ENCODE results near the gene SMURF1.

GRCh38 chr7:99094401-99094800 lies 49.5 kb downstream of the SMURF1 start:
- no peak for TF ChIP-seq POLR2A (IDR thresholded peaks at IDR 0.05)
- no peak for TF ChIP-seq POLR2AphosphoS5 (IDR thresholded peaks at IDR 0.05)
